ENCODE data around the gene F11R. TPM values are rescaled to one million over a fixed set of nuclear protein-coding genes. Genes with fewer than 3 reads are reported as not detected.
"Not testable (repeated sequence)": the region's sequence is repeated elsewhere in the genome, so short reads cannot be mapped to it uniquely, and the experiment has no call there.

Gene F11R
- total RNA-seq, 4 donors from 2014 or later, result 3.1 to 6.0 (median 5.3) TPM

- in situ Hi-C loops (cut with MboI; ENCODE audit: low sequenced_read_pairs in 4 of 4), result no loop called here
- Histone ChIP-seq H3K27ac (no peak overlapping the region), H3K9me3 (no peaks in the 10 kb centered on the region), H3K27me3 (no peaks in the 10 kb centered on the region), H3K4me1 (no peaks in the 10 kb centered on the region), H3K36me3 (no peaks in the 10 kb centered on the region), H3K4me3 (no peak overlapping the region)
- TF ChIP-seq, protein P1, sequence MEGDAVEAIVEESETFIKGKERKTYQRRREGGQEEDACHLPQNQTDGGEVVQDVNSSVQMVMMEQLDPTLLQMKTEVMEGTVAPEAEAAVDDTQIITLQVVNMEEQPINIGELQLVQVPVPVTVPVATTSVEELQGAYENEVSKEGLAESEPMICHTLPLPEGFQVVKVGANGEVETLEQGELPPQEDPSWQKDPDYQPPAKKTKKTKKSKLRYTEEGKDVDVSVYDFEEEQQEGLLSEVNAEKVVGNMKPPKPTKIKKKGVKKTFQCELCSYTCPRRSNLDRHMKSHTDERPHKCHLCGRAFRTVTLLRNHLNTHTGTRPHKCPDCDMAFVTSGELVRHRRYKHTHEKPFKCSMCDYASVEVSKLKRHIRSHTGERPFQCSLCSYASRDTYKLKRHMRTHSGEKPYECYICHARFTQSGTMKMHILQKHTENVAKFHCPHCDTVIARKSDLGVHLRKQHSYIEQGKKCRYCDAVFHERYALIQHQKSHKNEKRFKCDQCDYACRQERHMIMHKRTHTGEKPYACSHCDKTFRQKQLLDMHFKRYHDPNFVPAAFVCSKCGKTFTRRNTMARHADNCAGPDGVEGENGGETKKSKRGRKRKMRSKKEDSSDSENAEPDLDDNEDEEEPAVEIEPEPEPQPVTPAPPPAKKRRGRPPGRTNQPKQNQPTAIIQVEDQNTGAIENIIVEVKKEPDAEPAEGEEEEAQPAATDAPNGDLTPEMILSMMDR (IDR thresholded peaks at IDR 0.05 in 4 of 5, conservative IDR thresholded peaks at IDR 0.05 in 1 of 5), result peak in 1 of 5 experiments; percentile 23
- TF ChIP-seq POLR2A (IDR thresholded peaks at IDR 0.05), result no peak
- DNase-seq, result peak in 1 of 2 donors; percentile 16
- ATAC-seq, result no peak
- intact Hi-C loops (cut with DNase I; ENCODE audit: low total_unique reads), result no loop called here
Observed at GRCh38 chr1:160951443-160952128, 69.4 kb downstream of the F11R start.

GRCh38 chr1:160950657-160951056 is 70.3 kb downstream of the F11R start:
- intact Hi-C loops (cut with DNase I; ENCODE audit: low total_unique reads) (no loop called here), in situ Hi-C loops (cut with MboI; ENCODE audit: low sequenced_read_pairs in 4 of 4) (no loop called here)
- no peak for DNase-seq
- TF ChIP-seq, protein P1 (IDR thresholded peaks at IDR 0.05 in 4 of 5, conservative IDR thresholded peaks at IDR 0.05 in 1 of 5), result no peak
- no peak for TF ChIP-seq POLR2A (IDR thresholded peaks at IDR 0.05)
- ATAC-seq, result no peak
- Histone ChIP-seq H3K27me3 (no peaks in the 10 kb centered on the region), H3K9me3 (no peaks in the 10 kb centered on the region), H3K4me1 (no peaks in the 10 kb centered on the region), H3K36me3 (no peaks in the 10 kb centered on the region), H3K27ac (no peak overlapping the region), H3K4me3 (no peak overlapping the region)

- ATAC-seq (no peak), DNase-seq (no peak)
- in situ Hi-C loops (cut with MboI; ENCODE audit: low sequenced_read_pairs in 4 of 4) (no loop called here), intact Hi-C loops (cut with DNase I; ENCODE audit: low total_unique reads) (no loop called here)
- Histone ChIP-seq H3K9me3 (no peaks in the 10 kb centered on the region), H3K27ac (no peak overlapping the region), H3K27me3 (no peaks in the 10 kb centered on the region), H3K4me1 (no peaks in the 10 kb centered on the region), H3K36me3 (no peaks in the 10 kb centered on the region), H3K4me3 (no peak overlapping the region)
- no peak for TF ChIP-seq POLR2A (IDR thresholded peaks at IDR 0.05)
- TF ChIP-seq, protein P1 (IDR thresholded peaks at IDR 0.05 in 4 of 5, conservative IDR thresholded peaks at IDR 0.05 in 1 of 5), result no peak
Observed at GRCh38 chr1:160949881-160950280, 71.1 kb downstream of the F11R start.

DNA sequence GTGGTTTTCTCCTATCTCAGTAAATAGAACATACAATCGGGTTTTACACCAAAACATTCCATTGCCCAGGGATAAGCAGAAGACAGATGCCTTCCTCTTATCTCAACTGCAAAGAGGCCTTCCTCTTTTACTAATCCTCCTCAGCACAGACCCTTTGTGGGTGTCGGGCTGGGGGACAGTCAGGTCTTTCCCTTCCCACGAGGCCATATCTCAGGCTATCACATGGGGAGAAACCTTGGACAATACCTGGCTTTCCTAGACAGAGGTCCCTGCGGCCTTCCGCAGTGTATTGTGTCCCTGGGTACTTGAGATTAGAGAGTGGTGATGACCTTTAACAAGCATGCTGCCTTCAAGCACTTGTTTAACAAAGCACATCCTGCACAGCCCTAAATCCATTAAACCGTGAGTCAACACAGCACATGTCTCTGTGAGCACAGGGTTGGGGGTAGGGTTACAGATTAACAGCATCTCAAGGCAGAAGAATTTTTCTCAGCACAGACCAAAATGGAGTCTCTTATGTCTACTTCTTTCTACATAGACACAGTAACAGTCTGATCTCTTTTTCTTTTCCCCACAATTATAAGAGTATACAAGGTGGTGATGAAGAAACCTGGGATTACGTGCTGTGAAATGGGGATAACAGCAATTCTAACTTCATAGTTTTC is 71.6 kb downstream of the F11R start:
- H3K4me1 ChIP-seq; H3K4me3 ChIP-seq; H3K36me3 ChIP-seq; ATAC-seq; H3K9me3 ChIP-seq; intact Hi-C loops (cut with DNase I; ENCODE audit: low total_unique reads); in situ Hi-C loops (cut with MboI; ENCODE audit: low sequenced_read_pairs in 4 of 4); DNase-seq; H3K27ac ChIP-seq; H3K27me3 ChIP-seq: not testable (repeated sequence)

- H3K9me3 ChIP-seq; H3K27ac ChIP-seq; H3K4me1 ChIP-seq; H3K4me3 ChIP-seq; H3K36me3 ChIP-seq; ATAC-seq; DNase-seq; intact Hi-C loops (cut with DNase I; ENCODE audit: low total_unique reads); H3K27me3 ChIP-seq; in situ Hi-C loops (cut with MboI; ENCODE audit: low sequenced_read_pairs in 4 of 4): not testable (repeated sequence)
Observed at GRCh38 chr1:160947174-160947759, 73.7 kb downstream of the F11R start.

DNA sequence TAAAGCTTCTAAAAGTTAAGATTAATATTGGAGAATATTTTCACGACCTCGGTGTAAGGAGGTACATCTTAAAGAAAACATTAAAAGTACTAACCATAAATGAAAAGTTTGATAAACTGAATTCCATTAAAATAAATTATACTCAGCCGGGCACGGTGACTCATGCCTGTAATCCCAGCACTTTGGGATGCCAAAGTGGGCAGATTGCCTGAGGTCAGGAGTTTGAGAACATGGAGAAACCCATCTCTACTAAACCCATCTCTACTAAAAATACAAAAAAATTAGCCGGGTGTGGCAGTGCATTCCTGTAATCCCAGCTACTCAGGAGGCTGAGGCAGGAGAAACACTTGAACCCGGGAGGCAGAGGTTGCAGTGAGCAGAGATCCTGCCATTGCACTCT is 75.1 kb downstream of the F11R start:
- H3K4me1 ChIP-seq; intact Hi-C loops (cut with DNase I; ENCODE audit: low total_unique reads); in situ Hi-C loops (cut with MboI; ENCODE audit: low sequenced_read_pairs in 4 of 4); H3K27ac ChIP-seq; ATAC-seq; H3K36me3 ChIP-seq; H3K4me3 ChIP-seq; H3K27me3 ChIP-seq; H3K9me3 ChIP-seq; DNase-seq: not testable (repeated sequence)
